Esophagus squamous epithelium (tissue), 5 donors: ENCODE measurements around the gene NLGN2. TPM values are rescaled to one million over a fixed set of nuclear protein-coding genes. Genes with fewer than 3 reads are reported as not detected.

Source experiments
- DNase-seq: peaks from one replicate; lab custom pipeline; 2025; lab: John Stamatoyannopoulos, UW
- H3K27ac ChIP-seq, 4 donors: fragments of 200-600 bp; sonication (generic); one replicate each; pipeline ENCODE4 v1.5.1; 2016 to 2019; ENCODE audit warnings: mild to moderate bottlenecking in 1 of 4
- H3K27me3 ChIP-seq, 4 donors: fragments of 200-600 bp; sonication (generic); 1 replicate in 3 of 4; 2 replicates in 1 of 4; pipeline versions ENCODE4 v1.5.1 to v1.6.0; 2017 to 2021; ENCODE audit warnings: antibody characterized with exemption in 1 of 4
- H3K36me3 ChIP-seq, 3 donors: fragments of 200-600 bp; sonication (generic); one replicate each; pipeline ENCODE4 v1.5.1; 2016 to 2019
- H3K4me1 ChIP-seq, 3 donors: fragments of 200-600 bp; sonication (generic); one replicate each; pipeline ENCODE4 v1.5.1; 2017 to 2019
- H3K4me3 ChIP-seq, 4 donors: fragments of 200-600 bp; sonication (generic); 1 replicate in 3 of 4; 2 replicates in 1 of 4; pipeline ENCODE4 v1.5.1; 2016 to 2019; ENCODE audit warnings: mild to moderate bottlenecking in 2 of 4, moderate library complexity in 1 of 4
- H3K9me3 ChIP-seq, 3 donors: fragments of 200-600 bp; sonication (generic); one replicate each; pipeline ENCODE4 v1.5.1; 2016 to 2019
- POLR2A ChIP-seq, 4 donors: fragments of 450-650 bp; IDR thresholded peaks; one replicate each; pipeline ENCODE4 v1.6.1; 2017; ENCODE audit warnings: antibody characterized with exemption in 4 of 4, mild to moderate bottlenecking in 4 of 4, moderate library complexity in 3 of 4
- WGBS, 2 donors: methylation state at CpG; one replicate each; pipeline ENCODE4 v1.1.5; 2018; 5-methylcytosine and 5-hydroxymethylcytosine counted together
- intact Hi-C: fragments of 100-400 bp; cut with DNase I; formaldehyde crosslinking; loops from one replicate; pipeline ENCODE4 v1.15.0; 2022
- total RNA-seq, 4 donors: library from RNA; depleted of rRNA; stranded (reverse); fragments of >200 nt; gene quantifications; one replicate each; pipeline ENCODE4 v1.1.0, GENCODE V29; 2016
- TF ChIP-seq, protein P1 (sequence below), 6 experiments: fragments of 450-650 bp in 4 of 6; fragments of 200-600 bp in 2 of 6; sonication (generic) in 2 of 6; IDR thresholded peaks; one replicate each; pipeline ENCODE4 v1.5.1; 2016 to 2019; ENCODE audit warnings: antibody characterized with exemption in 6 of 6, mild to moderate bottlenecking in 4 of 6, moderate library complexity in 4 of 6
- donor health status: DM: yes; HTN: yes; CAD: no.

Gene NLGN2
- total RNA-seq, 4 donors from 2014 or later = 1.4 to 5.3 (median 2.0) TPM

DNA sequence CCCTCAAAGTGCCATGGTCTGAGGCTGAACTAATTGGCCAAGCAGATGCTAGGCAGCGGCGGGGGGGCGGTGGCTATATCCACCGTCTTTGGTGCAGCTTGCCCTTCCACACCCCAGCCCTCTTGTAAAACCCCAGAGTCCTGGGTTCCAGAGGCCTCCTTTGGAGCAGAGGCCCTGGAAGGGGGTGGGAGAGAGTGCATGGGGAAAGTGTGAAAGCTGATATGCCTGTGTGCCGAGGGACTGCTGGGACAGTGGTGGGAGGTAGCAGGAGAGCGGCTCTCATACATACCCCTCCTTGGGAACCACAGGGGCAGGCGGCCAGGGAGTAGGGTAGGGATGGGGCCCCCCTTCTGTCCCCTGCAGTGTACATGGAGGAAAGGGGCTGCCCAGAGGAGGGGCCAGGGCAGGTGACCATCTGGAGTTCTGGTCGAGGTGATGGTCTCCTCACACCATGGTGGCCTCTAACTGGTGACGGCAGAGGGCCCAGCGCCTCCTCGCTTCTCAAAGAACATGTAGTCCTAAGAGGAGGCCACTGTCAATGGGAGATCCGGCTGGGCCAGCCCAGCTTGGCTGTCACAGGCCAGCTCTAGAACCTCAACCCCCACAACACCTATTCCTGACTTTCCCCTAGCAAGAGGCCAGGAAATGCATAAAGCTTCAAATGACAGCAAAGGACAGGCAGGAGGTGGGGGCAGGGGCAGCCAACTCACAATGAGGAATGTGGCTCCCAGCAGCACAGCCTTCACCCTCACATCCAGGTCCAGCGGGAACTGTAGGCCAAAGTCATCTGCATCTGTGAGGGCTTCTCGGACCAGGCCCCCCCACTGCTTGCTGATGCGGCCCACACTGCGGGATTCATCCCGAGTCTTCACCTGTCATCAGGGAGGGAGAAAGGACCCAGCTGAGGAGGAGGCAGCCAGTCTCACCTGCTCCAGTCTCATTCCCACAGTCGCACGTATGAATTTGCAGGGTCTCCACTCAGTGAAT lies 17.4 kb upstream of the NLGN2 start:
- H3K27ac ChIP-seq = no peak overlapping the region
- H3K9me3 ChIP-seq = no peaks in the 10 kb centered on the region
- H3K4me1 ChIP-seq = peaks cover 10 to 29% (median 14%) of the 10 kb centered on the region in 3 donors
- no peak overlapping the region for H3K4me3 ChIP-seq
- no peaks in the 10 kb centered on the region for H3K27me3 ChIP-seq
- H3K36me3 ChIP-seq = peaks cover 23 to 81% (median 25%) of the 10 kb centered on the region in 3 donors
- DNase-seq = no peak
- intact Hi-C loops = no loop called here
- TF ChIP-seq, protein P1, sequence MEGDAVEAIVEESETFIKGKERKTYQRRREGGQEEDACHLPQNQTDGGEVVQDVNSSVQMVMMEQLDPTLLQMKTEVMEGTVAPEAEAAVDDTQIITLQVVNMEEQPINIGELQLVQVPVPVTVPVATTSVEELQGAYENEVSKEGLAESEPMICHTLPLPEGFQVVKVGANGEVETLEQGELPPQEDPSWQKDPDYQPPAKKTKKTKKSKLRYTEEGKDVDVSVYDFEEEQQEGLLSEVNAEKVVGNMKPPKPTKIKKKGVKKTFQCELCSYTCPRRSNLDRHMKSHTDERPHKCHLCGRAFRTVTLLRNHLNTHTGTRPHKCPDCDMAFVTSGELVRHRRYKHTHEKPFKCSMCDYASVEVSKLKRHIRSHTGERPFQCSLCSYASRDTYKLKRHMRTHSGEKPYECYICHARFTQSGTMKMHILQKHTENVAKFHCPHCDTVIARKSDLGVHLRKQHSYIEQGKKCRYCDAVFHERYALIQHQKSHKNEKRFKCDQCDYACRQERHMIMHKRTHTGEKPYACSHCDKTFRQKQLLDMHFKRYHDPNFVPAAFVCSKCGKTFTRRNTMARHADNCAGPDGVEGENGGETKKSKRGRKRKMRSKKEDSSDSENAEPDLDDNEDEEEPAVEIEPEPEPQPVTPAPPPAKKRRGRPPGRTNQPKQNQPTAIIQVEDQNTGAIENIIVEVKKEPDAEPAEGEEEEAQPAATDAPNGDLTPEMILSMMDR (IDR thresholded peaks at IDR 0.05) = no peak
- WGBS, 2 donors = 78 to 81% methylated on average over 12 to 17 of the region's 19 CpGs

DNA sequence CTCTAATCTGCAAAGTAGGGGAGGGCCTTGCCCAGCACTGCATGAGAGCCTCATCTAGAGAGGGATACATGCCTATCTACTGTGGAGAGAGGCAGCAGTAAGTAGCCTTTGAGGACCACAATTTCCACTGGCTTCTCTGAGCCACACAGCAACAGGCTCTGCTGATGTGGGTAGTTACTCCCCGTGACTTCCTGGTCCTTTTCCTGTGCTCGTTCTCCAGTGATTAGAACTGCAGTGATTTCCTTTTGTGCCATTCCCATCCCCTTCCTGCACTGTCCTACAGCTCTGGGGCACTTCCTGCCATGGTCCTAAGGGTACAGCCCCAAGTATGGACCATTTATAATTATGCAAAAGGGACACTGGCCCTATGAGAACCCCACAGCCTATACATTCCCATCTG lies 16.3 kb upstream of the NLGN2 start:
- H3K4me3 ChIP-seq = no peak overlapping the region
- H3K27me3 ChIP-seq = no peaks in the 10 kb centered on the region
- DNase-seq = no peak
- peaks cover 11 to 32% (median 17%) of the 10 kb centered on the region in 3 donors for H3K4me1 ChIP-seq
- WGBS, 2 donors = 41 to 53% methylated on average over 2 of the region's 2 CpGs
- H3K27ac ChIP-seq = peak overlapping the region in 1 of 4 donors; percentile 54
- no peak for TF ChIP-seq POLR2A (IDR thresholded peaks at IDR 0.05)
- TF ChIP-seq, protein P1 (IDR thresholded peaks at IDR 0.05) = no peak
- intact Hi-C loops = no loop called here
- no peaks in the 10 kb centered on the region for H3K9me3 ChIP-seq
- H3K36me3 ChIP-seq = peaks cover 23 to 70% (median 25%) of the 10 kb centered on the region in 3 donors

DNA sequence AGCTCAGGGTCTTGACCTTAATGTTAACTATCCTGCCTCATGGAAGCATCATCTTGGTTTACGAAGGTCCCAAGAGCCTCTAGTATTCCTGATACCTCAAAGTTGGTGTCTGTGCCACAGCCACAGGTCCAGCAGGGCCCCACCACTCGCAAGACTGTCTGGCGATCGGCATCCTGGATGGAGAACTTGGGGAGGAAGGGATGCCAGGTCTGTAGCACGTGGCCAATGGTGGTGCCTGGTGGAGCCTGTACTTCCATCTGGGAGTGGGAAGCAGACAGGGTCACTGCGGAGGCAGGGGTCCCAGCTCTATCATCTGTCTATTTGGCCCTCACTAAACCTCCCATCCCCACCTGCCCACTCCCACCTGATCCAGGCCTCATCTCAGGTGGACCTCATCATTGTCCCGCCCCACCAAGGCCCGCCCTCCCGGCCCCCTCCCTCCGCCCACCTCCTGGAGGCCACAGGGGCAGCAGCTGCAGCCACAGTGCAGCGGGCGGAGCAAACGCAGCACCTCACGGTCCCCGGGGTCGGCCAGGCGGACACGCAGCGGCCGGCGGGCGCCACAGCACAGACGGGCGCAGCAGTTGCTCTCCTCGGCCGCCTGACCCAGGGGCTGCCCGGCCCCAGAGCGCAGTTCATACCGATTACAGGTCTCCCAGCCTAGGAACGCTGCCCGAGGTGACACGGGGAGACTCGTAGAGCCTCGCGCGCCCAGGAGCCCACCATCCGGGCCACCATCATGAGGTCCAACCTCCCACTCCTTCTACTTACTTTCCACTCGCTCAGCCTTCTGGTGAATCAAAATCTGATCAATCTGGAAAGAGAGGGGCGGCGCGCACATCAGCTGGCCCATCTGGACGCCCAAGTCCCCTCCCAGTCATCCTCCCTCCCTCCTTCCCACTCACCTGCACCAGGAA lies 14.7 kb upstream of the NLGN2 start:
- peaks cover 21 to 54% (median 22%) of the 10 kb centered on the region in 3 donors for H3K36me3 ChIP-seq
- peaks cover 11 to 32% (median 17%) of the 10 kb centered on the region in 3 donors for H3K4me1 ChIP-seq
- no peaks in the 10 kb centered on the region for H3K9me3 ChIP-seq
- TF ChIP-seq, protein P1 (IDR thresholded peaks at IDR 0.05) = no peak
- TF ChIP-seq POLR2A (IDR thresholded peaks at IDR 0.05) = no peak
- WGBS, 2 donors = 63 to 87% methylated on average over 19 to 20 of the region's 42 CpGs
- intact Hi-C loops = no loop called here
- peak overlapping the region; percentile 87 to 97 (median 94) for H3K27ac ChIP-seq
- no peaks in the 10 kb centered on the region for H3K27me3 ChIP-seq
- peak overlapping the region; percentile 75 to 93 (median 86) for H3K4me3 ChIP-seq
- no peak for DNase-seq

DNA sequence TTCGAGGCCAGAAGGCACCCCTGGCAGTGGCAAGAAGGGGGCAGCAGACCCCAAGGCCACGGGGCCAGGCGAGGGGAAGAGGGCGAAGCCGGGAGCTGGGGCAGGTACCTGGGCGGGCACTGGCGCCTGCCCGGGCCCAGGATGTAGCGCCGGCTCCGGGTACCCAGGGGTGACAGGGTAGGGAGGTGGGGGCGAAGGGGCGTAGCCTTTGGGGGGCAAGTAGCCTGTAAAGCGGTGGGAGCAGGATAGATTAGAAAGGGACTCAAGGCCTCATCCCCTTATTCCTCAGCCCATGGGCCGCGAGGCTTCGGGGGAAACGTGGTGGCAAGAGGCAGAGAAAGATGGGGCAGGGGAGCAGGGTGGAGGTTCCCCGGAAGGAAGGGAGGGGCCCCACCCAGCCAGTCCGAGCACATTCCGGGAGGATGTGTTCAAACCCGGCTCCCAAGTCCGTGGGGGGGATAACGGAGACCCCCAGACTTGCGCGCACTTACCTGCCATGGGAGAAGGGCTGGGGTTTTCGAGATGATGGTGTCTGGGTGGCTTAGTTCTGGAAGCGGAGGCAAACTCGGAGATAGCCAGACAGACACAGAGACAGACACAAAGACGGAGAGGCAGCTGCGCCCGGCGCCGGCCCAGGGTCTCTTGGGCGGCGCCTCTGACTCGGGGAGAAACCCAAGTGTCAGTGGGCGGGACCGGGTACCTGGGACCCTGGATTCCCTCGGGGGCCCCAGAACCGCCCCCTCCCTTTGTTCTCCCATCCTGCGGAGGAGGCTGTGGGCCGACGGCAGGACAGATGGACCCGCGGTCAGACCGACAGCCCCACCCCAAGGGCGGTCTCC lies 13.8 kb upstream of the NLGN2 start:
- no peak for DNase-seq
- H3K36me3 ChIP-seq = peaks cover 14 to 45% (median 14%) of the 10 kb centered on the region in 3 donors
- no peaks in the 10 kb centered on the region for H3K9me3 ChIP-seq
- peak overlapping the region; percentile 87 to 97 (median 94) for H3K27ac ChIP-seq
- no peaks in the 10 kb centered on the region for H3K27me3 ChIP-seq
- H3K4me1 ChIP-seq = peaks cover 11 to 32% (median 17%) of the 10 kb centered on the region in 3 donors
- WGBS, 2 donors = 2 to 7% methylated on average over 12 to 21 of the region's 48 CpGs
- TF ChIP-seq, protein P1 (IDR thresholded peaks at IDR 0.05) = no peak
- intact Hi-C loops = no loop called here
- H3K4me3 ChIP-seq = peak overlapping the region; percentile 75 to 93 (median 86)
